Measurements from ENCODE around the gene RABL3.
A peak's percentile ranks its signal among the peaks of the same experiment; 100 is the strongest.

RABL3 gene, protein sequence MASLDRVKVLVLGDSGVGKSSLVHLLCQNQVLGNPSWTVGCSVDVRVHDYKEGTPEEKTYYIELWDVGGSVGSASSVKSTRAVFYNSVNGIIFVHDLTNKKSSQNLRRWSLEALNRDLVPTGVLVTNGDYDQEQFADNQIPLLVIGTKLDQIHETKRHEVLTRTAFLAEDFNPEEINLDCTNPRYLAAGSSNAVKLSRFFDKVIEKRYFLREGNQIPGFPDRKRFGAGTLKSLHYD

DNA sequence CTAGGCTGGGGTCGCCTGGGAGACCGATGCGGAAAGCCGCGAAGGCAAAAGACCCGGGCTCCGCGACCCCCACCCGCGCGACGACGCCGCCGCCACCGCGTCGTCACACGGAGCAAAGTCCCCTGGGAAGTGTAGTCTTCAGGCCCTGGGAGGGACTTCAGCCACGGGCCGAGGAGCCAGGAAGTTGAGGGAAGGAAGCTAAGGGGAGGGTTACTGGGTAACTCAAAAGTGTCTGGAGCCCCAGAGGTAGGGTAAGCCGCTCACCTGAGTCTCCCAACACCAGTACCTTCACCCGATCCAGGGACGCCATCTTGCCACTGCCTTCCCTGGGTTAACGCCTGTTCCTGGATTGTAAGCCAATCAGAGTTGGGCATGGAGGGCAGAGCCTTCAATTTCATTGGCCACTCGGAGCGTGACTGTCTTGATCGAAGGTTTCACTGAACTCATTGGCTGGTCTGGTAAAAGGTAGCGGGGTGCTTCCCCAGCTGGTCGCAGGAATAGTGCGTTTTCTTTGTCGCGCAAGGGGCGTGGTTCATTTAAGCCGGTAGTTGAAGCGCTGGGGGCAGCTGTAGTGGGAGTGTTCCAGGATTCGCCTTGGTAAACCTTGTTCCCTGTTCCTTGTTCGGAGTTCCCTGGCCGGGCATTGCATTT, at the start of gene RABL3, which contains the start of gene GTF2E1:
TSS of gene RABL3 (minus strand) at position 319 of the 651 bp plus-strand sequence. CDS start at position 310, 9 bp downstream.
TSS of gene GTF2E1 (plus strand) at position 547 of the 651 bp plus-strand sequence. CDS start 7,809 bp downstream, outside the sequence.
- peak; percentile 99 for ATAC-seq
- TF ChIP-seq RARB (CRISPR knock-in tag; IDR thresholded peaks at IDR 0.05), result no peak
- no peak for TF ChIP-seq GLIS3 (CRISPR knock-in tag; IDR thresholded peaks at IDR 0.05)
- no peak for TF ChIP-seq ZNF70 (CRISPR knock-in tag; IDR thresholded peaks at IDR 0.05)
- no peak for TF ChIP-seq ARNTL (CRISPR knock-in tag; IDR thresholded peaks at IDR 0.05; ENCODE audit: borderline replicate concordance, low read depth)

DNA sequence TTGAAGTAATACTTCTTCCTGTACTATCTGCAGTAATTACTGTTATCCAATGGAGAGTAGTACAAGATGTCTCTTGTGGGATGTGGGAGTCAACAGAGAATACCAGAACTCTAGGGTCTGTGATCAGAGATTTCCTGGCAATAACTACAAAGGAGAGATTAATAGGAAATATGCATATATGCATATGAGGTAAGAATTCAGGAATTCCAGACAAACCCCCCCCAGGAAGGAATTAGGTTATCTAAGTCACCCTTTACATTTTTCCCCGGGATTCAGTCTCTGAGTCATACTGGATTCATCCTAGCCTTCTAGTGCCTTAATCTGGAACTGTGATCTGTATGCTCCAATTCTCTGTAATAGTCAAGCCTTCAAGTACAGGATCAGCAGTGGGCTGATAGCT, 49.6 kb upstream of the RABL3 start:
- peak; percentile 46 for TF ChIP-seq ISL1 (CRISPR knock-in tag; IDR thresholded peaks at IDR 0.05)
- TF ChIP-seq, protein P1, sequence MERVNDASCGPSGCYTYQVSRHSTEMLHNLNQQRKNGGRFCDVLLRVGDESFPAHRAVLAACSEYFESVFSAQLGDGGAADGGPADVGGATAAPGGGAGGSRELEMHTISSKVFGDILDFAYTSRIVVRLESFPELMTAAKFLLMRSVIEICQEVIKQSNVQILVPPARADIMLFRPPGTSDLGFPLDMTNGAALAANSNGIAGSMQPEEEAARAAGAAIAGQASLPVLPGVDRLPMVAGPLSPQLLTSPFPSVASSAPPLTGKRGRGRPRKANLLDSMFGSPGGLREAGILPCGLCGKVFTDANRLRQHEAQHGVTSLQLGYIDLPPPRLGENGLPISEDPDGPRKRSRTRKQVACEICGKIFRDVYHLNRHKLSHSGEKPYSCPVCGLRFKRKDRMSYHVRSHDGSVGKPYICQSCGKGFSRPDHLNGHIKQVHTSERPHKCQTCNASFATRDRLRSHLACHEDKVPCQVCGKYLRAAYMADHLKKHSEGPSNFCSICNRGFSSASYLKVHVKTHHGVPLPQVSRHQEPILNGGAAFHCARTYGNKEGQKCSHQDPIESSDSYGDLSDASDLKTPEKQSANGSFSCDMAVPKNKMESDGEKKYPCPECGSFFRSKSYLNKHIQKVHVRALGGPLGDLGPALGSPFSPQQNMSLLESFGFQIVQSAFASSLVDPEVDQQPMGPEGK (CRISPR knock-in tag; IDR thresholded peaks at IDR 0.05; ENCODE audit: borderline replicate concordance), result peak; percentile 90; the same call in 1 of the 2 replicates
- TF ChIP-seq, protein P2, sequence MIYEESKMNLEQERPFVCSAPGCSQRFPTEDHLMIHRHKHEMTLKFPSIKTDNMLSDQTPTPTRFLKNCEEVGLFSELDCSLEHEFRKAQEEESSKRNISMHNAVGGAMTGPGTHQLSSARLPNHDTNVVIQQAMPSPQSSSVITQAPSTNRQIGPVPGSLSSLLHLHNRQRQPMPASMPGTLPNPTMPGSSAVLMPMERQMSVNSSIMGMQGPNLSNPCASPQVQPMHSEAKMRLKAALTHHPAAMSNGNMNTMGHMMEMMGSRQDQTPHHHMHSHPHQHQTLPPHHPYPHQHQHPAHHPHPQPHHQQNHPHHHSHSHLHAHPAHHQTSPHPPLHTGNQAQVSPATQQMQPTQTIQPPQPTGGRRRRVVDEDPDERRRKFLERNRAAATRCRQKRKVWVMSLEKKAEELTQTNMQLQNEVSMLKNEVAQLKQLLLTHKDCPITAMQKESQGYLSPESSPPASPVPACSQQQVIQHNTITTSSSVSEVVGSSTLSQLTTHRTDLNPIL (CRISPR knock-in tag; IDR thresholded peaks at IDR 0.05; ENCODE audit: low read depth), result 0 out of 2 replicates have a peak, but pooled peaks have one; percentile 50
- TF ChIP-seq GLIS3 (CRISPR knock-in tag; IDR thresholded peaks at IDR 0.05), result no peak
- peak; percentile 80 for ATAC-seq

DNA sequence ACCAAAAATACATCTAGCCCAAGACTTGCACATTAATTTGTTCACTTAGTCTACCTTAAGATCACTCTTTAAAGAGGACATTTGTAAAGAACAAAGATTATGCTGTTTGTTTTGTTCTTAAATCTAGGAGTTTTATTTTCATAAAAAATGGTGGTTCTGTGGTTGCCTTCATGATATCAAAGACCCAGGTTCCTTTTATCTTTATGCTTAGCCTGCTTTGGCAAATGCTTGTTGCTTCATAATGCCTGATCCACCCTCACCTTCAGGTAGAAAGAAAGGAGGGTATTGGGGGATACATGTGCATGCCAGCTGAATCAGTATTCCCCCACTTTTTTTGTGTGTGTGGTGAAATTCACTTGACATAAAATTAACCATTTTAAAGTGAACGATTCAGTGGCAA, 48.7 kb upstream of the RABL3 start:
- no peak for TF ChIP-seq SNAI2 (CRISPR knock-in tag; IDR thresholded peaks at IDR 0.05)
- TF ChIP-seq ESRRG (CRISPR knock-in tag; IDR thresholded peaks at IDR 0.05), result no peak
- TF ChIP-seq TCF4 (CRISPR knock-in tag; IDR thresholded peaks at IDR 0.05; ENCODE audit: borderline replicate concordance), result no peak
- TF ChIP-seq BACH2 (CRISPR knock-in tag; IDR thresholded peaks at IDR 0.05; ENCODE audit: borderline replicate concordance), result no peak
- no peak for TF ChIP-seq PPARA (CRISPR knock-in tag; IDR thresholded peaks at IDR 0.05; ENCODE audit: borderline replicate concordance)
- TF ChIP-seq ISL1 (CRISPR knock-in tag; IDR thresholded peaks at IDR 0.05), result no peak
- TF ChIP-seq ARNTL (CRISPR knock-in tag; IDR thresholded peaks at IDR 0.05; ENCODE audit: borderline replicate concordance, low read depth), result no peak
- TF ChIP-seq, protein P3, sequence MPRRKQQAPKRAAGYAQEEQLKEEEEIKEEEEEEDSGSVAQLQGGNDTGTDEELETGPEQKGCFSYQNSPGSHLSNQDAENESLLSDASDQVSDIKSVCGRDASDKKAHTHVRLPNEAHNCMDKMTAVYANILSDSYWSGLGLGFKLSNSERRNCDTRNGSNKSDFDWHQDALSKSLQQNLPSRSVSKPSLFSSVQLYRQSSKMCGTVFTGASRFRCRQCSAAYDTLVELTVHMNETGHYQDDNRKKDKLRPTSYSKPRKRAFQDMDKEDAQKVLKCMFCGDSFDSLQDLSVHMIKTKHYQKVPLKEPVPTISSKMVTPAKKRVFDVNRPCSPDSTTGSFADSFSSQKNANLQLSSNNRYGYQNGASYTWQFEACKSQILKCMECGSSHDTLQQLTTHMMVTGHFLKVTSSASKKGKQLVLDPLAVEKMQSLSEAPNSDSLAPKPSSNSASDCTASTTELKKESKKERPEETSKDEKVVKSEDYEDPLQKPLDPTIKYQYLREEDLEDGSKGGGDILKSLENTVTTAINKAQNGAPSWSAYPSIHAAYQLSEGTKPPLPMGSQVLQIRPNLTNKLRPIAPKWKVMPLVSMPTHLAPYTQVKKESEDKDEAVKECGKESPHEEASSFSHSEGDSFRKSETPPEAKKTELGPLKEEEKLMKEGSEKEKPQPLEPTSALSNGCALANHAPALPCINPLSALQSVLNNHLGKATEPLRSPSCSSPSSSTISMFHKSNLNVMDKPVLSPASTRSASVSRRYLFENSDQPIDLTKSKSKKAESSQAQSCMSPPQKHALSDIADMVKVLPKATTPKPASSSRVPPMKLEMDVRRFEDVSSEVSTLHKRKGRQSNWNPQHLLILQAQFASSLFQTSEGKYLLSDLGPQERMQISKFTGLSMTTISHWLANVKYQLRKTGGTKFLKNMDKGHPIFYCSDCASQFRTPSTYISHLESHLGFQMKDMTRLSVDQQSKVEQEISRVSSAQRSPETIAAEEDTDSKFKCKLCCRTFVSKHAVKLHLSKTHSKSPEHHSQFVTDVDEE (CRISPR knock-in tag; IDR thresholded peaks at IDR 0.05), result no peak
- no peak for TF ChIP-seq ZNF8 (CRISPR knock-in tag; IDR thresholded peaks at IDR 0.05)
- ATAC-seq, result no peak

DNA sequence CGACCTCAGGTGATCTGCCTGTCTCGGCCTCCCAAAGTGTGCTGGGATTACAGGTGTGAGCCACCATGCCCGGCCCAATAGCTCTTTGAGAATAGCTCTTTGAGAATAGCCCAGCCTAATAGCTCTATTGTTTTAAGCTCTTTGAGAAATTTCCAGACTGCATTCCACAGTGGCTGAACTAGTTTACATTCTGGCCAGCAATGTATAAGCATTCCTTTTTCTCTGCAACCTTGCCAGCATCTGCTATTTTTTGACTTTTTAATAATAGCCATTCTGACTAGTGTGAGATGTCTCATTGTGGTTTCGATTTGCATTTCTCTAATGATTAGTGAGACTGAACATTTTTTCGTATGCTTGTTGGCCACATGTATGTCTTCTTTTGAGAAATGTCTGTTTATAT, 43.5 kb upstream of the RABL3 start:
- peak; percentile 79 for ATAC-seq

DNA sequence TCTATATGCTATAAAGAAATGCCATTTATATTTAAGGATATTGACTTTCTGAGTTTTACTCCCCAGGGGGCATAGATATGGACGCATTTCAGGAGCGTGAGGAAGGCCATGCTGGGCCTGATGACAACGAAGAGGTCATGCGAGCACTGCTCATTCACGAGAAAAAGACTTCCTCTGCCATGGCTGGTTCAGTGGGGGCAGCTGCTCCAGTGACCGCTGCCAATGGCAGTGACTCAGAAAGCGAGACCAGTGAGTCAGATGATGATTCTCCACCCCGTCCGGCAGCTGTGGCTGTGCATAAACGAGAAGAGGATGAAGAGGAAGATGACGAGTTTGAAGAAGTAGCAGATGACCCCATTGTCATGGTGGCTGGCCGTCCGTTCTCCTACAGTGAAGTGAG, 38.7 kb upstream of the RABL3 start:
- ATAC-seq, result peak; percentile 91
- TF ChIP-seq RARB (CRISPR knock-in tag; IDR thresholded peaks at IDR 0.05) (no peak), GLIS3 (CRISPR knock-in tag; IDR thresholded peaks at IDR 0.05) (no peak), SNAI2 (CRISPR knock-in tag; IDR thresholded peaks at IDR 0.05) (no peak), ZC3H10 (CRISPR knock-in tag; IDR thresholded peaks at IDR 0.05) (no peak), ZFP3 (CRISPR knock-in tag; IDR thresholded peaks at IDR 0.05) (no peak), ARNTL (CRISPR knock-in tag; IDR thresholded peaks at IDR 0.05; ENCODE audit: borderline replicate concordance, low read depth) (no peak), ZNF8 (CRISPR knock-in tag; IDR thresholded peaks at IDR 0.05) (no peak), ESRRG (CRISPR knock-in tag; IDR thresholded peaks at IDR 0.05) (no peak), ZFP30 (CRISPR knock-in tag; IDR thresholded peaks at IDR 0.05) (no peak), PPARA (CRISPR knock-in tag; IDR thresholded peaks at IDR 0.05; ENCODE audit: borderline replicate concordance) (no peak), ZNF70 (CRISPR knock-in tag; IDR thresholded peaks at IDR 0.05) (no peak), TCF4 (CRISPR knock-in tag; IDR thresholded peaks at IDR 0.05; ENCODE audit: borderline replicate concordance) (no peak), TOX (CRISPR knock-in tag; IDR thresholded peaks at IDR 0.05; ENCODE audit: borderline replicate concordance) (no peak), ZNF565 (CRISPR knock-in tag; conservative IDR thresholded peaks at IDR 0.05; ENCODE audit: low read depth) (no peak), BACH2 (CRISPR knock-in tag; IDR thresholded peaks at IDR 0.05; ENCODE audit: borderline replicate concordance) (no peak)
- TF ChIP-seq, protein P1 (CRISPR knock-in tag; IDR thresholded peaks at IDR 0.05; ENCODE audit: borderline replicate concordance), result no peak
- TF ChIP-seq, protein P4, sequence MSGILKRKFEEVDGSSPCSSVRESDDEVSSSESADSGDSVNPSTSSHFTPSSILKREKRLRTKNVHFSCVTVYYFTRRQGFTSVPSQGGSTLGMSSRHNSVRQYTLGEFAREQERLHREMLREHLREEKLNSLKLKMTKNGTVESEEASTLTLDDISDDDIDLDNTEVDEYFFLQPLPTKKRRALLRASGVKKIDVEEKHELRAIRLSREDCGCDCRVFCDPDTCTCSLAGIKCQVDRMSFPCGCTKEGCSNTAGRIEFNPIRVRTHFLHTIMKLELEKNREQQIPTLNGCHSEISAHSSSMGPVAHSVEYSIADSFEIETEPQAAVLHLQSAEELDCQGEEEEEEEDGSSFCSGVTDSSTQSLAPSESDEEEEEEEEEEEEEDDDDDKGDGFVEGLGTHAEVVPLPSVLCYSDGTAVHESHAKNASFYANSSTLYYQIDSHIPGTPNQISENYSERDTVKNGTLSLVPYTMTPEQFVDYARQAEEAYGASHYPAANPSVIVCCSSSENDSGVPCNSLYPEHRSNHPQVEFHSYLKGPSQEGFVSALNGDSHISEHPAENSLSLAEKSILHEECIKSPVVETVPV (CRISPR knock-in tag; IDR thresholded peaks at IDR 0.05), result no peak
- TF ChIP-seq, protein P2 (CRISPR knock-in tag; IDR thresholded peaks at IDR 0.05; ENCODE audit: low read depth), result no peak

All from SK-N-SH treated with all-trans-retinoic acid at 6 μM for 48 hours (cell line).